ENCODE measurements around the gene COG4. TPM values are rescaled to one million over a fixed set of nuclear protein-coding genes. Genes with fewer than 3 reads are reported as not detected.

The COG4 gene
- total and polyA plus RNA-seq, 10 donors, result 40.8 to 85.4 (median 58.8) TPM

DNA sequence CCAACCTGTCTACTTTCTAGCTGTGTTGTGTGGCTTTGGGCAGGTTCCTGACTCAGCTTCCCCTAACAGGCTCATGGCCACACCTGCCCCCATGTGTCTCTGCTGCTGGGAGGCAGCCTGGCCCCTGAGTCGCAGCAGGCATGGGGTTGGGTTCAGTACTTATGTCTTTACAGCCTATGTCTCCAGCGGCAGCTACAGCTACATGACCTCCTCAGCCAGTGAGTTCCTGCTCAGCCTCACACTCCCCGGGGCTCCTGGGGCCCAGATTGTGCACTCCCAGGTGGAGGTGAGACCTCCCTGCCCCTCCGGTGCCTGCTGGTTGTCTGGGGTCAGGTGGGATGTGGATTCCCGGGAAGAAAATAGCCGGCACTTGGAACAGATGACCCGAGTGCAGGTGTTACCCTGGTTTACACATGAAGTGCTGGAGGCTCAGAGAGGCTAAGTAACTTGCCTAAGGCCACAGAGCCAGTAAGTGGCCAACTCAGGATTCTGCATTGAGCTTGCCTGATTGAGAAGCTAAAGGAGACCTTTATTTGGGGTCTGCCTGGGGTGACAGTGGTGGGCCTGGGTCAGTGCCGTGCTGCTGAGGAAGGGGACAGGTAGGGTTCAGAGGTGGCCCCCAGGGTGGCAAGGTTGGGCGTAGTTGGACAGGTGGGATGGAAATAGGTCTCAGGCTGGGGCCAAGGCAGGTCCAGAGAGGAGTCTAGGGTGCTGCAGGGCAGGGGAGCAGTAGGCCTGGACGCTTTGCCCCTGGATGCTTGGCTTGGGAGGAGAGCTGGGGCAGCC, 53.0 kb downstream of the COG4 start:
- no peak for DNase-seq
- peaks cover 0 to 87% (median 42%) of the 10 kb centered on the region in 6 donors for H3K36me3 ChIP-seq
- no peak overlapping the region for H3K27ac ChIP-seq
- no peaks in the 10 kb centered on the region for H3K27me3 ChIP-seq (replicated peaks in 1 of 7)
- intact Hi-C loops (cut with DNase I; ENCODE audit: low total_unique reads), result no loop called here
- peaks cover 0 to 5% (median 0%) of the 10 kb centered on the region in 6 donors for H3K4me1 ChIP-seq
- H3K4me3 ChIP-seq, result no peak overlapping the region
- WGBS, 5 donors, result 94 to 97% (median 95%) methylated on average over 10 of the region's 10 CpGs
- H3K9me3 ChIP-seq, result no peaks in the 10 kb centered on the region
- TF ChIP-seq, protein P1, sequence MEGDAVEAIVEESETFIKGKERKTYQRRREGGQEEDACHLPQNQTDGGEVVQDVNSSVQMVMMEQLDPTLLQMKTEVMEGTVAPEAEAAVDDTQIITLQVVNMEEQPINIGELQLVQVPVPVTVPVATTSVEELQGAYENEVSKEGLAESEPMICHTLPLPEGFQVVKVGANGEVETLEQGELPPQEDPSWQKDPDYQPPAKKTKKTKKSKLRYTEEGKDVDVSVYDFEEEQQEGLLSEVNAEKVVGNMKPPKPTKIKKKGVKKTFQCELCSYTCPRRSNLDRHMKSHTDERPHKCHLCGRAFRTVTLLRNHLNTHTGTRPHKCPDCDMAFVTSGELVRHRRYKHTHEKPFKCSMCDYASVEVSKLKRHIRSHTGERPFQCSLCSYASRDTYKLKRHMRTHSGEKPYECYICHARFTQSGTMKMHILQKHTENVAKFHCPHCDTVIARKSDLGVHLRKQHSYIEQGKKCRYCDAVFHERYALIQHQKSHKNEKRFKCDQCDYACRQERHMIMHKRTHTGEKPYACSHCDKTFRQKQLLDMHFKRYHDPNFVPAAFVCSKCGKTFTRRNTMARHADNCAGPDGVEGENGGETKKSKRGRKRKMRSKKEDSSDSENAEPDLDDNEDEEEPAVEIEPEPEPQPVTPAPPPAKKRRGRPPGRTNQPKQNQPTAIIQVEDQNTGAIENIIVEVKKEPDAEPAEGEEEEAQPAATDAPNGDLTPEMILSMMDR (IDR thresholded peaks at IDR 0.05 in 8 of 11, conservative IDR thresholded peaks at IDR 0.05 in 3 of 11), result no peak
- no peak for TF ChIP-seq POLR2A (IDR thresholded peaks at IDR 0.05)
- TF ChIP-seq POLR2AphosphoS5 (IDR thresholded peaks at IDR 0.05), result no peak

DNA sequence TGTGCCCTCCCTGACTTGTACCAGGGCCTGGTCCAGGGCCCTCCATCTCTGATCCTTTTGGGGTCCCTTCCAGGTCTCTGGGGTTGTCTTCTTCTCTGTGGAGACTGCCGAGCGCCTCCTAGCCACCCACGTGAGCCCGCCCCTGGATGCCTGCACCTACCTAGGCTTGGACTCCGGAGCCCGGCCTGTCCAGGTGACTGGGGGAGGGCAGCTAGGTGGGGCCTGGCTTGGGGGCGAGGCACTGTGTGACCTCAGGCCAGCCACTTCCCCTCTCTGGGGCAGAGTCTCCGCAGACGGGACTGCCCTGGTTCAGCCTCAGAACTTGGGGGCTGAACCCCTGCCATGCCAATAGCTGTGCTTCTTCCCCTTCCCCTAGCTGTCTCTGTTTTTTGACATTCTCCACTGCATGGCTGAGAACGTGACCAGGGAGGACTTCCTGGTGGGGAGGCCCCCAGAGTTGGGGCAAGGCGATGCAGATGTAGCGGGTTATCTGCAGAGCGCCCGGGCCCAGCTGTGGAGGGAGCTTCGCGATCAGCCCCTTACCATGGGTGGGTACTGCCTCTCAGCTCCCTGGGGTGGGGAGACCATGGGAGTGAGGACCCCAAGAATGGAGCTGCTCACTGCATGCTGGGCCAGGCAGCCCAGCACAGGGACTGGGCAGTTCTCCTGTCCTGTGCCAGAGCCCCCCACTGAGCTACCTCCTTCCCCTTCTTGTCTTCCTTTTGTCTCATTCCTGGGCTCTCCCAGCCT, 54.4 kb downstream of the COG4 start:
- Histone ChIP-seq H3K27me3 (replicated peaks in 1 of 7) (no peaks in the 10 kb centered on the region), H3K9me3 (no peaks in the 10 kb centered on the region), H3K36me3 (peaks cover 0 to 87% (median 37%) of the 10 kb centered on the region in 6 donors), H3K27ac (no peak overlapping the region), H3K4me1 (peaks cover 0 to 5% (median 0%) of the 10 kb centered on the region in 6 donors), H3K4me3 (no peak overlapping the region)
- no peak for DNase-seq
- WGBS, 5 donors, result 88 to 95% (median 90%) methylated on average over 7 to 16 of the region's 16 CpGs
- intact Hi-C loops (cut with DNase I; ENCODE audit: low total_unique reads), result no loop called here
- TF ChIP-seq POLR2A (IDR thresholded peaks at IDR 0.05), result no peak
- TF ChIP-seq POLR2AphosphoS5 (IDR thresholded peaks at IDR 0.05), result no peak
- TF ChIP-seq, protein P1 (IDR thresholded peaks at IDR 0.05 in 8 of 11, conservative IDR thresholded peaks at IDR 0.05 in 3 of 11), result no peak

DNA sequence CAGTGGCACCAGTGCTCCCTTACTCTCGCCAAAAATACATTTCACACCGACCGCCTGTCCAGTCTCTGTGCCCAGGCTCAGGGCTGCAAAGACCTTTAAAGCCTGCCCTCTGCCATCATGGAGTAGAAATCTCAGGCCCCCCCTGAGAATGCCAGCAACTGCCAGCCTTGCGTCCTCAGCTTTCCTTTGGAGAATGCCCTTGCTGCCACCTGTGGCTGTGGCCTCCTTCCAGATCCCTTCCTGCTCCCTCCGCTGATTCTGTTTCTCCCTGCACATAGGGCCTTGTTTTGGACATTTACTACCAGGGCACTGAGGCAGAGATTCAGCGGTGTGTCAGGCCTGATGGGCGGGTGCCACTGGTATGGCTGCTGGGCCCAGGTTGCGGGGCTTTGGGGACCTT, 55.7 kb downstream of the COG4 start:
- intact Hi-C loops (cut with DNase I; ENCODE audit: low total_unique reads), result no loop called here
- Histone ChIP-seq H3K27me3 (replicated peaks in 1 of 7) (no peaks in the 10 kb centered on the region), H3K36me3 (peaks cover 0 to 87% (median 38%) of the 10 kb centered on the region in 6 donors), H3K4me1 (peaks cover 0 to 5% (median 0%) of the 10 kb centered on the region in 6 donors), H3K9me3 (no peaks in the 10 kb centered on the region), H3K4me3 (no peak overlapping the region), H3K27ac (no peak overlapping the region)
- TF ChIP-seq, protein P1 (IDR thresholded peaks at IDR 0.05 in 8 of 11, conservative IDR thresholded peaks at IDR 0.05 in 3 of 11), result no peak
- TF ChIP-seq POLR2AphosphoS5 (IDR thresholded peaks at IDR 0.05) (no peak), POLR2A (IDR thresholded peaks at IDR 0.05) (no peak)
- no peak for DNase-seq
- 89 to 99% (median 97%) methylated on average over 8 of the region's 8 CpGs for WGBS, 5 donors

DNA sequence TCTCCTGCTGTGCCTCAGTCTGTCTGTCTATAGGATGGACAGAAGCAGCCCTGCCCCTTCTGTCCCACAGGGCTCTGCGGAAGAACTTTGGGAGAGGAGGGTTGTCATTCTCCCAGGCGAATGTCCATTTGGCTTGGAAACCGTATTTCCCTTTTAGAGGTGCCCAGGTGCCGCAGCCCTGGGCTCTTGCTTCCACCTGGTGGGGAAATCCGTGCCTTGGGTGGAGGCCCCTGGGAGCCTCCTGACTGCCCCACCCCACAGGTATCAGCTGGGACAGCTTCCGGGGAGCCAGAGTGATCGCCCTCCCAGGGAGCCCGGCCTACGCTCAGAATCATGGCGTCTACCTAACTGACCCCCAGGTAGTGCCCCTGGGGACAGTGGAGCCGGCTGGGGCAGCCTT, 56.2 kb downstream of the COG4 start:
- Histone ChIP-seq H3K27ac (no peak overlapping the region), H3K4me3 (no peak overlapping the region), H3K9me3 (no peaks in the 10 kb centered on the region), H3K27me3 (replicated peaks in 1 of 7) (no peaks in the 10 kb centered on the region), H3K4me1 (peaks cover 0 to 5% (median 0%) of the 10 kb centered on the region in 6 donors), H3K36me3 (peaks cover 0 to 82% (median 37%) of the 10 kb centered on the region in 6 donors)
- no peak for DNase-seq
- 91 to 100% (median 94%) methylated on average over 1 to 11 of the region's 11 CpGs for WGBS, 5 donors
- TF ChIP-seq POLR2AphosphoS5 (IDR thresholded peaks at IDR 0.05), result no peak
- TF ChIP-seq, protein P1 (IDR thresholded peaks at IDR 0.05 in 8 of 11, conservative IDR thresholded peaks at IDR 0.05 in 3 of 11), result peak in 1 of 11 experiments; percentile 10
- intact Hi-C loops (cut with DNase I; ENCODE audit: low total_unique reads), result no loop called here
